Measurements from ENCODE around the gene SPDYC.

- no peak for TF ChIP-seq CTCF (IDR thresholded peaks at IDR 0.05; ENCODE audit: insufficient read depth, low read depth, low read length)
- no peak for TF ChIP-seq EZH2 (IDR thresholded peaks at IDR 0.05; ENCODE audit: insufficient read depth, low read length)
Measured at GRCh38 chr11:65126624-65127274, 43.3 kb upstream of the SPDYC start.

Data from astrocyte (in vitro differentiated cells and primary cell).